Measurements from ENCODE around the gene SGTA.

- no peak for TF ChIP-seq ZNF44 (CRISPR knock-in tag; IDR thresholded peaks at IDR 0.05)
- TF ChIP-seq, protein P1, sequence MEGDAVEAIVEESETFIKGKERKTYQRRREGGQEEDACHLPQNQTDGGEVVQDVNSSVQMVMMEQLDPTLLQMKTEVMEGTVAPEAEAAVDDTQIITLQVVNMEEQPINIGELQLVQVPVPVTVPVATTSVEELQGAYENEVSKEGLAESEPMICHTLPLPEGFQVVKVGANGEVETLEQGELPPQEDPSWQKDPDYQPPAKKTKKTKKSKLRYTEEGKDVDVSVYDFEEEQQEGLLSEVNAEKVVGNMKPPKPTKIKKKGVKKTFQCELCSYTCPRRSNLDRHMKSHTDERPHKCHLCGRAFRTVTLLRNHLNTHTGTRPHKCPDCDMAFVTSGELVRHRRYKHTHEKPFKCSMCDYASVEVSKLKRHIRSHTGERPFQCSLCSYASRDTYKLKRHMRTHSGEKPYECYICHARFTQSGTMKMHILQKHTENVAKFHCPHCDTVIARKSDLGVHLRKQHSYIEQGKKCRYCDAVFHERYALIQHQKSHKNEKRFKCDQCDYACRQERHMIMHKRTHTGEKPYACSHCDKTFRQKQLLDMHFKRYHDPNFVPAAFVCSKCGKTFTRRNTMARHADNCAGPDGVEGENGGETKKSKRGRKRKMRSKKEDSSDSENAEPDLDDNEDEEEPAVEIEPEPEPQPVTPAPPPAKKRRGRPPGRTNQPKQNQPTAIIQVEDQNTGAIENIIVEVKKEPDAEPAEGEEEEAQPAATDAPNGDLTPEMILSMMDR (CRISPR knock-in tag; IDR thresholded peaks at IDR 0.05), result no peak
- TF ChIP-seq, protein P2, sequence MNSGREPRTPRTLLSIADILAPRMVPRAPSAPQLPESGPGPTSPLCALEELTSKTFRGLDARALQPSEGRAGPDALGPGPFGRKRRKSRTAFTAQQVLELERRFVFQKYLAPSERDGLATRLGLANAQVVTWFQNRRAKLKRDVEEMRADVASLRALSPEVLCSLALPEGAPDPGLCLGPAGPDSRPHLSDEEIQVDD (CRISPR knock-in tag; IDR thresholded peaks at IDR 0.05; ENCODE audit: borderline replicate concordance), result no peak
- TF ChIP-seq NCOA5 (CRISPR knock-in tag; IDR thresholded peaks at IDR 0.05), result no peak
- TF ChIP-seq ZNF124 (CRISPR knock-in tag; IDR thresholded peaks at IDR 0.05), result no peak
- TF ChIP-seq ZFP41 (CRISPR knock-in tag; IDR thresholded peaks at IDR 0.05; ENCODE audit: borderline replicate concordance), result no peak
- no peak for TF ChIP-seq ZBTB34 (CRISPR knock-in tag; IDR thresholded peaks at IDR 0.05)
- TF ChIP-seq, protein P3, sequence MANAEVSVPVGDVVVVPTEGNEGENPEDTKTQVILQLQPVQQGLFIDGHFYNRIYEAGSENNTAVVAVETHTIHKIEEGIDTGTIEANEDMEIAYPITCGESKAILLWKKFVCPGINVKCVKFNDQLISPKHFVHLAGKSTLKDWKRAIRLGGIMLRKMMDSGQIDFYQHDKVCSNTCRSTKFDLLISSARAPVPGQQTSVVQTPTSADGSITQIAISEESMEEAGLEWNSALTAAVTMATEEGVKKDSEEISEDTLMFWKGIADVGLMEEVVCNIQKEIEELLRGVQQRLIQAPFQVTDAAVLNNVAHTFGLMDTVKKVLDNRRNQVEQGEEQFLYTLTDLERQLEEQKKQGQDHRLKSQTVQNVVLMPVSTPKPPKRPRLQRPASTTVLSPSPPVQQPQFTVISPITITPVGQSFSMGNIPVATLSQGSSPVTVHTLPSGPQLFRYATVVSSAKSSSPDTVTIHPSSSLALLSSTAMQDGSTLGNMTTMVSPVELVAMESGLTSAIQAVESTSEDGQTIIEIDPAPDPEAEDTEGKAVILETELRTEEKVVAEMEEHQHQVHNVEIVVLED (CRISPR knock-in tag; IDR thresholded peaks at IDR 0.05; ENCODE audit: borderline replicate concordance), result no peak
- no peak for TF ChIP-seq JUNB (CRISPR knock-in tag; IDR thresholded peaks at IDR 0.05; ENCODE audit: borderline replicate concordance)
- TF ChIP-seq ZMAT3 (CRISPR knock-in tag; conservative IDR thresholded peaks at IDR 0.05), result no peak
- no peak for TF ChIP-seq RBM22 (optimal IDR thresholded peaks at IDR 0.05; ENCODE audit: low read length)
- no peak for TF ChIP-seq KLF9 (CRISPR knock-in tag; IDR thresholded peaks at IDR 0.05; ENCODE audit: low read depth)
- TF ChIP-seq REST (IDR thresholded peaks at IDR 0.05; ENCODE audit: borderline replicate concordance in 1 of 2, low read depth in 1 of 2, low read length in 2 of 2), result no peak
- no peak for TF ChIP-seq DPF2 (CRISPR knock-in tag; IDR thresholded peaks at IDR 0.05; ENCODE audit: borderline replicate concordance, low read depth)
These were observed 13.7 kb upstream of the SGTA start for GRCh38 chr19:2796659-2797266.

Data from HepG2 (cell line).